Mucosa of descending colon (tissue), 3 donors: ENCODE data around the gene CAPN10. TPM values are rescaled to one million over a fixed set of nuclear protein-coding genes. Genes with fewer than 3 reads are reported as not detected.

Experiments
- ATAC-seq: fragments of 200-7000 bp; cut with Tn5 transposase; one replicate; pipeline ENCODE4 v1.9.1; 2020; ENCODE audit warnings: mild to moderate bottlenecking, moderate library complexity
- DNase-seq, 3 donors: peaks; one replicate each; pipeline ENCODE4 v3.0.0-alpha.2; 2020
- H3K36me3 ChIP-seq: fragments of 200-600 bp; one replicate; pipeline ENCODE4 v1.8.0; 2021; ENCODE audit warnings: low read depth, mild to moderate bottlenecking
- H3K4me1 ChIP-seq: fragments of 200-600 bp; one replicate; pipeline ENCODE4 v1.8.0; 2021; ENCODE audit warnings: low read depth, mild to moderate bottlenecking
- H3K4me3 ChIP-seq: fragments of 200-600 bp; one replicate; pipeline ENCODE4 v1.8.0; 2021; ENCODE audit warnings: mild to moderate bottlenecking
- H3K9me3 ChIP-seq: fragments of 200-600 bp; one replicate; pipeline ENCODE4 v1.8.0; 2021; ENCODE audit warnings: mild to moderate bottlenecking
- CTCF ChIP-seq: fragments of 200-600 bp; IDR thresholded peaks from one replicate; pipeline ENCODE4 v1.8.0; 2022; ENCODE audit warnings: antibody characterized with exemption, mild to moderate bottlenecking
- intact Hi-C, 2 donors: fragments of 100-400 bp; cut with DNase I in 1 of 2; cut with micrococcal nuclease in 1 of 2; formaldehyde crosslinking; loops; one replicate each; pipeline versions ENCODE4 v1.11.0 to v1.11.1; 2022; cut with DNase I, micrococcal nuclease
- total RNA-seq, 3 donors: library from RNA; stranded (reverse); fragmentation: NEBNext Ultra II Directional in 2 of 3; extraction: Animal tissue kit (Norgen Biotek cat#: 25700) in 2 of 3; gene quantifications; one replicate each; pipeline versions ENCODE4 v1.2.1 to v1.2.4, GENCODE V29; 2021 to 2023
- donor health status: DM: no; HTN: no; CAD: no; lungs with moderate emphysema.
- donor health status: DM: no; HTN: no; CAD: no.
- donor health status: DM: no; HTN: yes; CAD: no.

The CAPN10 gene
- total RNA-seq, 3 donors from 2014 or later = 34.0 to 55.5 (median 40.4) TPM

DNA sequence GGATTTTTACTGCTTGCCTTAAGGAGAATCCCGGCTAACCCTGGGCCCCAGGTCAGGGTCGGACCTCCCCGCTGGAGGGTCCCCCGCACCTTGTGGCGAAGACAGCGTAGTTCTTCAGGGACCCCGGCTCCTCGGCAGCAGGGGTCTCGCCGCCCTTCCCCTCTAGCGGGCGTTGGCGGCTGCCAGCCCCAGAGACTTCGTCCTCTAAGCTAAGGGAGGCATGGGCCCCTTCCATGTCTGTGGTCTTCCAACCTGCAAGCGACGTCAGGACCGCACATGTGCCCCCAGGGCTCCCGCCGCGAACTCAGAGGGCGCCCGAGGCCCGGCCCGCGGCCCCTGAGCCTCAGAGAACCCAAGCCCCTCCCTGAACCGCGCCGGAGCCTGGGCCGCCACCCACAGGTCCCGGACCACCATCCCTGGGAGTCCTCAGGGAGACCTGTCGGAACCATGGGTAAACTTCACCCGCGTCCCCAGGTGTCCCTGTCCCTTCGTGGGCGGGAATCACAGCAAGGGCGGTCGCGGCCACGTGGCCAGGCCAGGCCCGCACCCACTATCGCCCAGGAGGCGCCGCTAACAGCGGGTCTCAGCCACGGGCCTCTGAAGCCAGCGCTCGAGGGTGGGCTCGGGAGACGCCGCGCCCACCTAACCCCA, 29.3 kb upstream of the CAPN10 start:
- no peak for TF ChIP-seq CTCF
- Histone ChIP-seq H3K9me3 (no peaks in the 10 kb centered on the region), H3K4me3 (no peak overlapping the region), H3K36me3 (no peaks in the 10 kb centered on the region), H3K4me1 (peaks cover 36% of the 10 kb centered on the region)
- DNase-seq (peak; percentile 12 to 62 (median 43)), ATAC-seq (no peak)
- intact Hi-C loops = no loop called here

DNA sequence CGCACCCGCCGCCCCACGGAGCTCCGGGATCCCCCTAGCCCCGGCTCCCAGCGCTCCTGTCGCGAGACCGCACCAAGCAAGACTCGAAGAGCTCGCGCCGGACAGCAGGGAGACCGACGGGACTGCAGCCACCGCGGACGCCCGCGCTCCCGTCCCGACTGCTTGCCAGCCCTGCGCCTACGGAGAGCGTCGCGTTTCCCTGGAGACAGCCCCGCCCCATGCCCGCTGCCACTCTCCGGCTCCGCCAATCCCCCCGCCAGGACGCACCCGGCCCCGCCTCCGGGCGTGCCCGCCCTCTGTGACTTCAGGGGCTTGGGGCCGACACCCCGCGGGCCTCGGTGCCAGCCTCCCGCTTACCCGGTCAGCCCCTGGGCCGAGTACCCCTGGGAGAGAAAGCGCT, 28.7 kb upstream of the CAPN10 start, which contains the start of gene ANKMY1:
ANKMY1 (minus strand) TSS at position 181 of the 400 bp plus-strand sequence. CDS start 653 bp downstream, outside the sequence.
- Histone ChIP-seq H3K9me3 (no peaks in the 10 kb centered on the region), H3K4me1 (peaks cover 41% of the 10 kb centered on the region), H3K4me3 (no peak within 1 kb of the TSS), H3K36me3 (no peaks in the 10 kb centered on the region)
- ATAC-seq (peak; percentile 23), DNase-seq (peak; percentile 78 to 86 (median 84))
- intact Hi-C loops = no loop called here
- TF ChIP-seq CTCF = no peak

DNA sequence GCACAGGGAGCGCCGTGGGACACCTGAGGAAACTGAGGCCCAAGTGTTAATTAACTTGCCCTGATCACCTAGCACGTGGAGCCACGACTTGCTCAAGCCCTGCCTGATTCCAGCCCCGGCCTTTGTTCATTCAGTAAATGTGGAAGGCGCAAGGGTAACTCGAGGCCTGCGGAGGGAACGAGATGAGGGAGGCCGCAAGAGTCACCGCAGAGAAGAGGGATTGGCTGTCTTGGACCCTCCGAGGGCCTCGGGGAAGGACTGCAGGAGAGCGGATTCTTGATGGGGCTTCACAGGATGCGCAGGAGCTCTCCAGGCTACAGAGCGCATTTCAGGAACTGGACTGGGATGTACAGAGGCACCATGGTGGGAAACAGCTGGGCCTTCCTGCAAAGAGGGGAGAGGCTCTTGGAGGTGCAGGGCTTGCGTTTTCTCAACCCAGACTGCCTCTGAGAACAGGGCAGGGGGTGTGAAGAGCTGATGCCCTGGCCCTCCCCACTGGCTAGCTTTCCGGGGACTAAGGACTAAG, 28.2 kb upstream of the CAPN10 start:
- intact Hi-C loops = no loop called here

GRCh38 chr2:240559286-240559685, 27.2 kb upstream of the CAPN10 start:
- DNase-seq (no peak), ATAC-seq (no peak)
- TF ChIP-seq CTCF = no peak
- intact Hi-C loops = no loop called here
- H3K9me3 ChIP-seq = no peaks in the 10 kb centered on the region
- peaks cover 49% of the 10 kb centered on the region for H3K4me1 ChIP-seq
- H3K4me3 ChIP-seq = no peak overlapping the region
- H3K36me3 ChIP-seq = no peaks in the 10 kb centered on the region

More for the DNA sequence above, 28.2 kb upstream of the CAPN10 start:
- Histone ChIP-seq H3K4me1 (peaks cover 42% of the 10 kb centered on the region), H3K9me3 (no peaks in the 10 kb centered on the region), H3K36me3 (no peaks in the 10 kb centered on the region), H3K4me3 (no peak overlapping the region)
- ATAC-seq (no peak), DNase-seq (no peak)
- TF ChIP-seq CTCF = no peak

- peaks cover 56% of the 10 kb centered on the region for H3K4me1 ChIP-seq
- DNase-seq = peak; percentile 93 to 96 (median 96)
- intact Hi-C loops = no loop called here
- ATAC-seq = peak; percentile 81
- no peaks in the 10 kb centered on the region for H3K9me3 ChIP-seq
- no peaks in the 10 kb centered on the region for H3K36me3 ChIP-seq
- TF ChIP-seq CTCF = no peak
- peak within 1 kb of the TSS; percentile 70 for H3K4me3 ChIP-seq
These were observed 26.5 kb upstream of the CAPN10 start, which contains the start of gene DUSP28 for GRCh38 chr2:240560084-240560479. DUSP28 (plus strand) TSS chr2:240560357; CDS start chr2:240560685, 328 bp downstream.
